DMS153 (cell line): ENCODE data around the gene PPP1R14B.
"Not testable (repeated sequence)": the region's sequence is repeated elsewhere in the genome, so short reads cannot be mapped to it uniquely, and the experiment has no call there.

Experiments
- DNase-seq: peaks from one replicate; lab custom pipeline; 2025; lab: John Stamatoyannopoulos, UW

Gene PPP1R14B

DNA sequence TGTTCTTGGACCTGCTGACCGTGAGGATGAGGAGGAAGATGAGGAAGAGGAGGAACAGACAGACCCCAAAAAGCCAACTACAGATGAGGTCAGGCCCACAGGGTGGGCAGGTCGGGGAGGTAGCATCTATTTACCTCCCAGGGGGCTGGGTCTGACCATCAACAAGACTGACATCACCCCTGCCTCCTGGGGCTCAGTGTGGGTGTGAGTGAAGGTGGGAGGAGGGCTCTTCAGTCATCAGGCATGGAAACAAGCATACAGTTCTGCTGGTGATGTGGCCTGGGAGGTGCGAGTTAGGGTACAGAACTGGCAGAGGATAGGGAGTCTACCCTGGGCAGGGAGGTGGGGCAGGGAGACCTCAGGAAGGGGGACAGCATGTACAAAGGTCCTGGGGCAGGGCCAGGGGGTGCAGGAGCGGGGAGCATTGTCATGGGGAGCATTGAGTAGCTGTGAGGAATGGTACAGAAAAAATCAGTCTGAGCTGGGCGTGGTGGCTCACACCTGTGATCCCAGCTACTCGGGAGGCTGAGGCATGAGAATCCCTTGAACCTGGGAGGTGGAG is 13.5 kb upstream of the PPP1R14B start:
- no peak for DNase-seq

DNA sequence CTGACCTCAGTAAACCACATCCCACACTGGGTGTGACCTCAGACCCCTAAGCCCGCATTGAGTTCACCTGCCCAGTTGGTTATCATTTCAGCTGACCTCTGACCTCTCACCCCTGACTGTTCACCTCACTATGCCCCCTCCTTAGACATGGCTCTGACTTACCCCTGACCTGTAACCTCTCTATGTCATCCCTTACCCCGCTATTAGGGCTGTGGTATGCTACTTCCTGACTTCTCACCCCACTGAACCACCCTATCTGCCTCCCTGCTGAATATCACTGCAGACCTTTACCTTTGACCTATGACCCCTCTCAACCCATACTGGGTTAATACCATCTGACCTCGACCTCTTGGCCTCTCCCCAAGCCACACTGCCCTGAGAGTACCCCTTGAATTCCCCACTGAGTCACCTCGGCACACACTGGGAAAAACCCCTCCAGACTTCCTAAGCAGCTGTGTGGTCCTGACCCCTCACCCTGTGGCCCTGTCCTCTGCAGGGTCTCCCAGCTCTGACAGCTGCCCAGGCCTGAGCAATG is 12.9 kb upstream of the PPP1R14B start:
- no peak for DNase-seq

- no peak for DNase-seq
Measured at GRCh38 chr11:64258946-64259532, 12.3 kb upstream of the PPP1R14B start.

DNA sequence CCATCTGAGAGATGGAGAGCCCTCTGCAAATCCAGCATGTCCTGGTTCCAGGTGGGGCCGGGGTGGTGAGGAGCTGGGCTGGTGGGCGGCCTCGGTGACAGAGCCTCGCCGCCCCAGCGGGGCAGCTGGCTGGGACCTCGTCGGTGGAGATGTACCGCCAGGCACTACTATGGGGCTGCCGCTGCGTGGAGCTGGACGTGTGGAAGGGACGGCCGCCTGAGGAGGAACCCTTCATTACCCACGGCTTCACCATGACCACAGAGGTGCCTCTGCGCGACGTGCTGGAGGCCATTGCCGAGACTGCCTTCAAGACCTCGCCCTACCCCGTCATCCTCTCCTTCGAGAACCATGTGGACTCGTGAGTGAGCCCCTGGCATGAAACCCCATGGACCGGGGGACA is 11.6 kb upstream of the PPP1R14B start:
- DNase-seq: no peak

- no peak for DNase-seq
Measured at GRCh38 chr11:64256300-64256699, 9.6 kb upstream of the PPP1R14B start.

DNA sequence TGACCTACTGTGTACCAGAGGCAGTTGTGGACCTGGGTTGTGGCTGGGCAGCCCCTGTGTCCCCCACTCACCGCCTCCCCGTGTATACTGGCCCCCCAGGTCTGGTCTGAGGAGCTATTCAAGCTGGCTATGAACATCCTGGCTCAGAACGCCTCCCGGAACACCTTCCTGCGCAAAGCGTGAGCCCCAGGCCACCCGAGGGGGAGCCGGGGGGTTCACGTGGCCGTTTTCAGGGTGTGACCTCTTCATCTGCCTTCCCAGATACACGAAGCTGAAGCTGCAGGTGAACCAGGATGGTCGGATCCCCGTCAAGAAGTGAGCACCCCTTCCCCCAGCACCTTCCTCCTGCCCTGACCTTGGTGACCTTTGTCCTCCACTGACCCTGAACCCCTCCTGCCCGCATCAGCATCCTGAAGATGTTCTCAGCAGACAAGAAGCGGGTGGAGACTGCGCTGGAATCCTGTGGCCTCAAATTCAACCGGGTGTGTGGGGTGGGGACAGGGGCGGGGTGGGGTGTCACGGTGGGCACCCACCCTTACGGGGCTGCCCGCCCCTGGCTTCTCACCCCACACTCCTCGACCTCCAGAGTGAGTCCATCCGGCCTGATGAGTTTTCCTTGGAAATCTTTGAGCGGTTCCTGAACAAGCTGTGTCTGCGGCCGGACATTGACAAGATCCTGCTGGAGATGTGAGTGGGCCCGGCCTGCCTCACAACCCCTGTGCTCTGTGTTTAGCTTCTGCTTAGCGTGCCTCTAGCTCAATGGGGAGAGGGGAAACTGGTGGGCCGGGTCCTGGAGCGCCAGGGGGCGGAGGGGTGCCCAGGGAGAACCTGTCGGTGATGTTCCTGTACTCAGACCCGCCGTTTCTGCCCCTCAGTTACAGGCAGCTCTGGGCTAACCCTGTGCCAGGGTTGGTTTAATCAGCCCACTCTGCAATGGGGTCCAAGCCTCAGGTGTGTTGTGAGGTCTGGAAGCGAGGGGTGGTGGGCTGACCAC is 8.7 kb upstream of the PPP1R14B start:
- no peak for DNase-seq

DNA sequence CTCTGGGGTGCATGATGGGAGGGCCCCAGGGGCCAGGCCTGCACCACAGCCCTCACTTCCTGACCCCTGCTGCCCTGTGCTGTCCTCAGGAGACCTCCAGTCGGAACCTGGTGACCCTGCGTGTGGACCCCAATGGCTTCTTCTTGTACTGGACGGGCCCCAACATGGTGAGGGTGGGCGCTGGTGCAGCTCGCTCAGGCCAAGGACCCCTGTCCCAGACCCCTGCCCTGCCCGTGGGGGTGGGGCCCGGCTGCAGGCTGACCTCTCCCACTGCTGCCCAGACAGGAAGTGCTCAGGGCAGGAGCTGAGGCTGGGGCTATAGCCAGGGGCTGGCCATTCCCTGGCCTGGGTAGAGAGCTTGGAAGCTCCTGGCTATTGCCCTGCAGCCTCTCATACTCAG is 7.6 kb upstream of the PPP1R14B start:
- DNase-seq: no peak

DNA sequence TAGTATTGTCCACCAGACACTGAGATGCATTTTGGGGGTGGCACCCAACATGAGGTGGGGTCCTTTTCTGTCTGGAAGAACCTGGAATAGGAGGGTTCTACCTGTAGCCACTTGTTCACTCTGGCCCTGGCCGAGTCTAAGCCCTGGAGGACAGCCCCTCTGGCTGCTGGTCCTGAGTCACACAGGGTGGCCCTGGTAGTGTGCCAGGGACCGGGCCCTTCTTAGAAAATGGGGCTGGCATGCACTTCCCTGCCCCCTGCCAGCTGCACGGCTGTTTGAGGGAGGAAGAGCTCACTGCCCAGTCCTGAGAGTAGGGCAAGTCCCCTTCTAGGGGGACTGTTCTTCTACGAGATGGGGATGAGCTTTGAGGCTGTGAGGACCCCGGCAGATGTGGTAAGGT is 6.7 kb upstream of the PPP1R14B start:
- no peak for DNase-seq

GRCh38 chr11:64253043-64253442 is 6.3 kb upstream of the PPP1R14B start:
- DNase-seq: no peak

DNA sequence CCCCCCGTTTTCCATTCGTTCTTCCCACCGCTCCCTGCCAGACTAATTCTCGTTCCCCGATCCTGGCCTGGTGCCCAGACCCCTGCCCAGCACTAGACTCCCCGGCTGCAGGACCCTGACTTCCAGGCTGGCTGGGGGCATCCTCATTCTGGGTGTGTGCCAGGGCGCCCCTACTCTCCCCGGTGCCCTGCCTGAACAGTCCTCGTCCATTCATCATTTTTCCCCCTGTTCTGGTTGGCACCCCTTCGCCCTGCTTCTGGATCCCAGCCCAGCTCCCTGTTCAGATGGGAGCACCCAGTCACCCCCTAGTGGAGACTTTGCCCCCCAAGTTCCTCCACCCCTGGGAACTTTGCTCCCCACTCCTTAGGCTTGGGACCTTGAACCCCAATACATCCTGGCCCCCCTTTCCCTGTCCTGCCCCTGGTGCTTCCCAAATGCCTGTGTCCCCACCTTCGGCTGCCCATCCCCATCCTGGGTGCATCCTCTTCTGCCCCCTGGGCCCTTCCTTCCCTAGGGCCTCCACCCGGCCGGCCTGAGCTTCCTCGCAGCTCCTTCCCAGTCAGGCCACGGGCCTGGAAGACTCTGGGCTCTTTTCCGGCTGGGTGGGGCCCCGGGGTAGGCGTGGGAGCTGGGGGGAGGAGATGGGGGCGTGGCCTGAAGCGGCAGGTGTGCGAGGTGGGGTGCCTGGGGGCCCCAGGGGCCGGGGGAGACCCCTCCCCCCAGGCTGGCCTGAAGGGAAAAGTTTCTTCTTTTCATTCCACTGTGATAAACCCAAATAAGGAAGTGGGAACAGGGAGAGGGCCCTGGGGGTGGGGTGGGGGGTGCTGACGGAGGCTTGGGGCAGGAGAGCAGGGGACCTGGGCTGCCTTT is 5.5 kb upstream of the PPP1R14B start:
- no peak for DNase-seq

DNA sequence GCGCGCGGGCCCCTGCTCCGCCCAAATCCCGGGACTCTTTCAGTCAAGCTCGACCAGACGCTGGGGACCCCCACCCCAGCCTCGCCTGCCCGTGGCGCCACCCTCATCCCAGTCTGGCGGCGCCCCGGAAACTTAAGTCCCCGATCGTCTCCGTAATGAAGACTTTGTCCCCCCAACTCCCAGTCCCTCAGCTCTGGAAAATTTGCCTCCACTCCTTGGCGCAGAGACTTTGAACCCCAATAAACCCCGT is 4.9 kb upstream of the PPP1R14B start:
- no peak for DNase-seq

- DNase-seq: no peak
Measured at GRCh38 chr11:64251016-64251752, 4.4 kb upstream of the PPP1R14B start, which contains the start of gene PLCB3. Gene PLCB3, plus strand, starts transcription at chr11:64251530. Its CDS starts 120 bp downstream, at chr11:64251650.

DNA sequence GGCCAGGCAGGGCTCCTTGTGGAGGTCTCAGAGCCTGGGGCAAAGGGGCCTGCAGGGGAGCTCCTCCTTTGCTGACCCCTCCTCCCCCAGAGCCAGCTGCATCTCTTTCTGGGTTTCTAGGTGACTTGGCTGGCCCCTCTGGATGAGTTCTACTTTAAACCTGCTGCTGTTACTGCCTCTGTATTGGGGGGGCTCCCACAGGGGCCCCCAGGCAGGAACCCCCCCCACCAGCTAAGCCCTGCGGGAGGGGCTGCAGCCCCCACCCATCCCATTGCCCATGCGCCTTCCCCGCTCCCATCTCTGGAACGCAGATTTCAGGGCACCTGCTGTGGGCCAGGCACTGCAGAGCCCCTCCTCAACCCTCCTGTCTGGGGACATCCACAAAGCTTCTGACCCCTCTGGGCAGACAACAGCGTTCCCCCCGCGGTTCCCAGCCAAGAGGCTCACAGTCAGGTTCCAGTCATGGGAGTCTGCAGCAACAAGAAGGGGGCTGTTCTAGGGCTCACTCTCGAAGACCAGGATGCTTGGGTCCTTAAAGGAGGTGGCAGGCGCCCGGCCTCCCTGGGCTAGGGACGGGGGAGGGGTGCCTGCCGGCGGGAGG is 3.8 kb upstream of the PPP1R14B start:
- no peak for DNase-seq

GRCh38 chr11:64249563-64250414 is 3.0 kb upstream of the PPP1R14B start:
- no peak for DNase-seq

DNA sequence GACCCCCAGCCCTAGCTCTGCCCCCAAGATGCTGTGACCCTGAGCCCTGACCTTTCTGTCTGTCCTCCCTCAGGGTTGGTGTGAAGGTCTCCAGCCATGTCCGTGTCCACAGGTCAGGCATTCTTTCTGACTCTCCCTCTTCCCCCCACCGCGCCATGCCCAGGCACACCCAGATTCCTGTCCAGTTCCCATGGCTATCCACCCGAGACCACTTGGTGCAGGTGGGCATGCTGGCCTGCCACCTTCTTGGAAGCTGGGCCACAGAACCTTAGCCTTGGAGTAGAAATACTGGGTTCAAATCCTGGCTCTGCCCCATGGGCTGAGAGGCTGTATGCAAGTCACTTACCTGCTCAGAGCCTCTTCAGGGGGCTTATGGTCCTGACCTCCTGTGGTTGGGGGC is 2.3 kb upstream of the PPP1R14B start:
- DNase-seq: no peak

- no peak for DNase-seq
Measured at GRCh38 chr11:64248578-64248977, 1.8 kb upstream of the PPP1R14B start.

DNA sequence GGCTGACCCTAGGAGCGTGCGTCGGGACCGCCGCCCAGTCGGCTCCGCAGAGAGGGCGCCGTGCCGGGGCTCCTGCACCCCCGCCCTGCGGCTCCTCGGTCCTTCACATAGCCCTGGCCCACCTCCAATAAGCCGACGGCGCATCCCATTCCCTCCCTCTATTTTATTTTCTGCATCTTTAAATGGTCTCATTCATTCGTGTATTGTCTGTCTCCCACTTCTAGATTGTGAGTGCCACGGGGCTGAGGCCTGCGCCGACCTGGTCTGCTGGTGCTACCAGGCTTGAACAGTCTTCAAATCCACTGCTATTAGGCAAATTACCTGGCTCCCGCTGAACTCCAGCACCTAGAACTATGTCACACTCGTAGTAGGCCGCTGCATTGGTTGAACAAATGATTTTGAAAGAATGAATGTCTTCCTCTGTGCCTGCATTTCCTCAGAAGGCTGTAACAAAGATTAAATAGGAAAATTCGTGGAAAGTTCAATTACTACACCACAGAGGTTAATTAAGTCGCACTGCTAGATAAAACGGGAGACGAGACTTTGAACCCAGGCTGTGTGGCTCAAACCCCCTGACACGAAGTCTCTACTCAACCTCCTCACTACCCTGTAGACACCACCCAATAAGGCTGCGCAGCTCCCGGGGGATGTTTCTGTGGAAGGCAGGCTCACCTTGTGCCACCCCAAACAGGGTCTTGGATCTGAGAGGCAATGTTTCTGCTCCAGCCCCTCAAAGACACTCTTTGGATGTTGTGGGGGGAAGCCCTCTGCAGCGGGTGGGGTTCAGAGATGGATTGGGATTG is 1.2 kb upstream of the PPP1R14B start:
- DNase-seq: no peak

- not testable (repeated sequence) for DNase-seq
Measured at GRCh38 chr11:64246621-64246870, 197 bp downstream of the PPP1R14B start.
